GM12878 (cell line): ENCODE data around the gene GABRR3. TPM values are rescaled to one million over a fixed set of nuclear protein-coding genes. Genes with fewer than 3 reads are reported as not detected.

Source experiments
- ATAC-seq: fragments of 200-7000 bp; cut with Tn5 transposase; 3 replicates; pipeline ENCODE4 v1.9.1; 2020; ENCODE audit warnings: mild to moderate bottlenecking, moderate library complexity
- BruUV-seq: library from RNA; stranded (reverse); fragments of 400-500 nt; replicated peaks from 2 replicates; lab custom pipeline; 2021; lab: Mats Ljungman, UMichigan
- CTCF ChIA-PET: fragments of 300-600 bp; sonication (Branson Sonifier 250); formaldehyde crosslinking; extraction: SDS; loops from one replicate; lab custom pipeline; 2021; ENCODE audit warnings: inconsistent platforms; lab: Yijun Ruan, JAX
- POLR2A ChIA-PET: fragments of 350-600 bp; formaldehyde crosslinking; extraction: SDS; loops from one replicate; lab custom pipeline; 2021; ENCODE audit warnings: inconsistent platforms; lab: Charles Lee
- RAD21 ChIA-PET: fragments of 300-600 bp; sonication (Branson Sonifier 250); formaldehyde crosslinking; loops from one replicate; lab custom pipeline; 2023; ENCODE audit warnings: antibody characterized with exemption; ENCODE audit not compliant: unreplicated experiment; lab: Charles Lee
- SMC1A ChIA-PET: fragments of 300-600 bp; sonication (Branson Sonifier 250); formaldehyde crosslinking; loops from one replicate; lab custom pipeline; 2023; ENCODE audit not compliant: unreplicated experiment, uncharacterized antibody; lab: Charles Lee
- DNase-seq: peaks from one replicate; pipeline ENCODE4 v3.0.0-alpha.2; 2011; ENCODE audit warnings: low read depth, low spot score
- FAIRE-seq: peaks from 3 replicates; lab custom pipeline; 2011; peaks lifted over from hg19 to GRCh38; lab: Jason Lieb, UNC
- H2AFZ ChIP-seq: 2 replicates; pipeline ENCODE4 v1.6.0; 2011; ENCODE audit warnings: low read depth, low read length, control low read depth; ENCODE audit not compliant: control insufficient read depth
- H3K27ac ChIP-seq: 2 replicates; pipeline ENCODE4 v1.5.1; 2011; ENCODE audit warnings: control low read depth; ENCODE audit not compliant: control insufficient read depth, insufficient read depth
- H3K27me3 ChIP-seq, 2 experiments: replicated peaks in 1 of 2; 2 replicates each; pipeline versions ENCODE4 v1.6.0 to v1.6.1; 2011; ENCODE audit warnings: low read length in 1 of 2; ENCODE audit not compliant: control insufficient read depth in 2 of 2, insufficient read depth in 2 of 2
- H3K36me3 ChIP-seq, 2 experiments: 2 replicates each; pipeline ENCODE4 v1.5.1; 2011; ENCODE audit warnings: low read length in 1 of 2; ENCODE audit not compliant: control insufficient read depth in 2 of 2, insufficient read depth in 2 of 2
- H3K4me1 ChIP-seq: 2 replicates; pipeline ENCODE4 v1.6.1; 2011; ENCODE audit warnings: mild to moderate bottlenecking, low read length, moderate library complexity, mixed read lengths; ENCODE audit not compliant: control insufficient read depth, insufficient read depth
- H3K4me2 ChIP-seq: 2 replicates; pipeline ENCODE4 v1.6.0; 2011; ENCODE audit warnings: control low read depth; ENCODE audit not compliant: control insufficient read depth, insufficient read depth
- H3K4me3 ChIP-seq: fragments of 200-600 bp; sonication (generic); 2 replicates; pipeline ENCODE4 v1.5.1; 2016
- H3K79me2 ChIP-seq: 2 replicates; pipeline ENCODE4 v1.6.0; 2011; ENCODE audit warnings: low read length; ENCODE audit not compliant: control insufficient read depth, insufficient read depth
- H3K9ac ChIP-seq: 2 replicates; pipeline ENCODE4 v1.8.0; 2011; ENCODE audit warnings: low read length, control low read depth, mixed read lengths; ENCODE audit not compliant: control insufficient read depth, insufficient read depth
- H3K9me3 ChIP-seq: replicated peaks from 3 replicates; pipeline ENCODE4 v1.5.1; 2011; ENCODE audit warnings: mild to moderate bottlenecking, low read length; ENCODE audit not compliant: control insufficient read depth, insufficient read depth
- H4K20me1 ChIP-seq: 2 replicates; pipeline ENCODE4 v1.6.0; 2011; ENCODE audit not compliant: control insufficient read depth, insufficient read depth
- FOS ChIP-seq: IDR thresholded peaks from 3 replicates; pipeline ENCODE4 v1.6.1; 2011; ENCODE audit warnings: borderline replicate concordance; ENCODE audit not compliant: insufficient read length; ENCODE audit errors: extremely low read depth
- FOXK2 ChIP-seq: fragments of 450-650 bp; IDR thresholded peaks from 2 replicates; pipeline ENCODE4 v1.6.1; 2017; ENCODE audit warnings: mild to moderate bottlenecking, moderate library complexity
- IKZF2 ChIP-seq, 2 experiments: fragments of 450-650 bp; IDR thresholded peaks; 2 replicates each; pipeline ENCODE4 v1.6.1; 2017; ENCODE audit warnings: mild to moderate bottlenecking in 2 of 2, moderate library complexity in 2 of 2
- JUNB ChIP-seq: IDR thresholded peaks from 2 replicates; pipeline ENCODE4 v1.6.1; 2016; ENCODE audit warnings: antibody characterized with exemption, mild to moderate bottlenecking
- MEF2B ChIP-seq: fragments of 450-650 bp; IDR thresholded peaks from 2 replicates; pipeline ENCODE4 v1.6.1; 2018; ENCODE audit warnings: mild to moderate bottlenecking, moderate library complexity; ENCODE audit not compliant: partially characterized antibody, poor library complexity, severe bottlenecking
- POLR2AphosphoS5 ChIP-seq: IDR thresholded peaks from 2 replicates; pipeline ENCODE4 v1.6.1; 2011; ENCODE audit warnings: mild to moderate bottlenecking, low read length, inconsistent platforms
- SP1 ChIP-seq: IDR thresholded peaks from one replicate; pipeline ENCODE4 v1.6.1; 2011; ENCODE audit warnings: low read depth, low read length
- TAF1 ChIP-seq: IDR thresholded peaks from 2 replicates; pipeline ENCODE4 v1.6.1; 2011; ENCODE audit warnings: mild to moderate bottlenecking, low read depth, low read length, borderline replicate concordance
- ZNF217 ChIP-seq: fragments of 450-650 bp; IDR thresholded peaks from 2 replicates; pipeline ENCODE4 v1.6.1; 2017; ENCODE audit warnings: antibody characterized with exemption, mild to moderate bottlenecking
- ZNF384 ChIP-seq: IDR thresholded peaks from 2 replicates; pipeline ENCODE4 v1.6.1; 2012; ENCODE audit warnings: low read depth, mild to moderate bottlenecking, low read length, improper control_type of control experiment, borderline replicate concordance
- WGBS: methylation state at CpG from one replicate; pipeline ENCODE4 v1.1.6; 2016; ENCODE audit warnings: low lambda C conversion rate; ENCODE audit not compliant: insufficient replicate concordance, insufficient coverage; ENCODE audit errors: missing lambda C conversion rate; 5-methylcytosine and 5-hydroxymethylcytosine counted together
- in situ Hi-C: fragments of 300-500 bp; cut with MboI; formaldehyde crosslinking; loops from 9 replicates; pipeline ENCODE4 v1.14.3; 2018; ENCODE audit warnings: mixed read lengths
- intact Hi-C: fragments of 100-400 bp; cut with micrococcal nuclease; formaldehyde crosslinking; loops from one replicate; pipeline ENCODE4 v1.14.2; 2022; ENCODE audit not compliant: unreplicated experiment
- polyA plus RNA-seq, 11 experiments: library from polyadenylated mRNA; depleted of rRNA in 4 of 11; unstranded in 6 of 11; stranded (reverse) in 5 of 11; fragments of >200 nt; fragmentation: Nextera tagmentation in 4 of 11; fragmentation: Illumina TruSeq in 1 of 11; extraction: Ambion mirVana in 4 of 11; extraction: Trizol in 1 of 11; gene quantifications; 1 replicate in 1 of 11; 2 replicates in 10 of 11; pipeline versions ENCODE4 v1.2.1 to v1.2.3, GENCODE V29; 2011 to 2016; ENCODE audit warnings: inconsistent platforms in 2 of 11, missing spikeins in 2 of 11, low read depth in 1 of 11
- total RNA-seq, 4 experiments: library from RNA; depleted of rRNA in 3 of 4; stranded (reverse); fragments of >200 nt in 3 of 4; fragmentation: Illumina TruSeq in 1 of 4; extraction: Trizol in 1 of 4; gene quantifications; 2 replicates each; pipeline versions ENCODE4 v1.2.1 to v1.2.3, GENCODE V29; 2013 to 2021
- TF ChIP-seq, protein P1 (sequence below): IDR thresholded peaks from 2 replicates; pipeline ENCODE4 v1.6.1; 2012; ENCODE audit warnings: low read depth, low read length, improper control_type of control experiment
- TF ChIP-seq, protein P2 (sequence below): IDR thresholded peaks from 2 replicates; pipeline ENCODE4 v1.6.1; 2011; ENCODE audit warnings: low read depth, mild to moderate bottlenecking, low read length, moderate library complexity, borderline replicate concordance; ENCODE audit errors: extremely low read depth
- TF ChIP-seq, protein P3 (sequence below): fragments of 450-650 bp; IDR thresholded peaks from 2 replicates; pipeline ENCODE4 v1.6.1; 2017; ENCODE audit warnings: mild to moderate bottlenecking, moderate library complexity

Gene GABRR3
- total and polyA plus RNA-seq, 10 of the 15 experiments (the other 5 are each of a cell fraction or from before 2014, with no cell fraction given), result not detected

DNA sequence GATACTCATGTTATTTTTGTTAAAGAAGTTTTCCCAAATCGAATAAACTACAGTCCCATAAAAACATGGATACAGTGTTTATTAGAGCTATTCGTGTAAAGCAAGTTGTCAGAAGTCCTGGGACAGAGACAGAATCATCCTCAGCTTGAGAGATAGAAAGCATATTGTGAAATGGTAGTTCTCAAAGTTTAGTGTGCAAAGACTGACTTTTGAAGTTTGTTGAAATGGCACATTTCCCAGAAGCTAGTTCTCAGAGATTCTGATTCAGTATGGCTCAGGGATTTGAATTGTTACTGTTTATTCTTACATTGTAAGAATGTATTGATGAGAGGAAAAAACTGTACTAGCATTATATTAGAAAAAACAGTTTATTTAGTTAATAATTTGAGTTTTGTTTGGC lies 22.1 kb downstream of the GABRR3 start:
- Histone ChIP-seq H3K4me1 (peaks cover 14% of the 10 kb centered on the region; the same call in 1 of the 2 replicates), H4K20me1 (no peaks in the 10 kb centered on the region), H3K27me3 (no peaks in the 10 kb centered on the region), H2AFZ (no peak overlapping the region), H3K36me3 (no peaks in the 10 kb centered on the region), H3K4me2 (no peak overlapping the region), H3K9me3 (no peaks in the 10 kb centered on the region), H3K79me2 (no peaks in the 10 kb centered on the region), H3K4me3 (no peak overlapping the region), H3K9ac (no peak overlapping the region), H3K27ac (no peak overlapping the region)
- POLR2A ChIA-PET, result no interaction called here
- no TSS peak for BruUV-seq
- in situ Hi-C loops (no loop called here), intact Hi-C loops (no loop called here)
- WGBS, result 39% methylated on average over 2 of the region's 2 CpGs
- ATAC-seq (no peak), DNase-seq (no peak), FAIRE-seq (no peak)
- SMC1A ChIA-PET, result interaction anchor here (1.1 to 4.9 kb wide), 2 partner anchors 10 to 226 kb away, joined by 3 to 21 read pairs; no protein-coding TSS in a partner anchor
- TF ChIP-seq POLR2AphosphoS5 (no peak), IKZF2 (IDR thresholded peaks at IDR 0.05) (no peak), TAF1 (no peak), FOS (no peak), JUNB (no peak), ZNF384 (no peak), ZNF217 (no peak), FOXK2 (no peak), MEF2B (no peak), SP1 (no peak)
- TF ChIP-seq, protein P1, sequence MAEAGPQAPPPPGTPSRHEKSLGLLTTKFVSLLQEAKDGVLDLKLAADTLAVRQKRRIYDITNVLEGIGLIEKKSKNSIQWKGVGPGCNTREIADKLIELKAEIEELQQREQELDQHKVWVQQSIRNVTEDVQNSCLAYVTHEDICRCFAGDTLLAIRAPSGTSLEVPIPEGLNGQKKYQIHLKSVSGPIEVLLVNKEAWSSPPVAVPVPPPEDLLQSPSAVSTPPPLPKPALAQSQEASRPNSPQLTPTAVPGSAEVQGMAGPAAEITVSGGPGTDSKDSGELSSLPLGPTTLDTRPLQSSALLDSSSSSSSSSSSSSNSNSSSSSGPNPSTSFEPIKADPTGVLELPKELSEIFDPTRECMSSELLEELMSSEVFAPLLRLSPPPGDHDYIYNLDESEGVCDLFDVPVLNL, result no peak
- TF ChIP-seq, protein P2, sequence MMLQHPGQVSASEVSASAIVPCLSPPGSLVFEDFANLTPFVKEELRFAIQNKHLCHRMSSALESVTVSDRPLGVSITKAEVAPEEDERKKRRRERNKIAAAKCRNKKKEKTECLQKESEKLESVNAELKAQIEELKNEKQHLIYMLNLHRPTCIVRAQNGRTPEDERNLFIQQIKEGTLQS, result no peak
- TF ChIP-seq, protein P3, sequence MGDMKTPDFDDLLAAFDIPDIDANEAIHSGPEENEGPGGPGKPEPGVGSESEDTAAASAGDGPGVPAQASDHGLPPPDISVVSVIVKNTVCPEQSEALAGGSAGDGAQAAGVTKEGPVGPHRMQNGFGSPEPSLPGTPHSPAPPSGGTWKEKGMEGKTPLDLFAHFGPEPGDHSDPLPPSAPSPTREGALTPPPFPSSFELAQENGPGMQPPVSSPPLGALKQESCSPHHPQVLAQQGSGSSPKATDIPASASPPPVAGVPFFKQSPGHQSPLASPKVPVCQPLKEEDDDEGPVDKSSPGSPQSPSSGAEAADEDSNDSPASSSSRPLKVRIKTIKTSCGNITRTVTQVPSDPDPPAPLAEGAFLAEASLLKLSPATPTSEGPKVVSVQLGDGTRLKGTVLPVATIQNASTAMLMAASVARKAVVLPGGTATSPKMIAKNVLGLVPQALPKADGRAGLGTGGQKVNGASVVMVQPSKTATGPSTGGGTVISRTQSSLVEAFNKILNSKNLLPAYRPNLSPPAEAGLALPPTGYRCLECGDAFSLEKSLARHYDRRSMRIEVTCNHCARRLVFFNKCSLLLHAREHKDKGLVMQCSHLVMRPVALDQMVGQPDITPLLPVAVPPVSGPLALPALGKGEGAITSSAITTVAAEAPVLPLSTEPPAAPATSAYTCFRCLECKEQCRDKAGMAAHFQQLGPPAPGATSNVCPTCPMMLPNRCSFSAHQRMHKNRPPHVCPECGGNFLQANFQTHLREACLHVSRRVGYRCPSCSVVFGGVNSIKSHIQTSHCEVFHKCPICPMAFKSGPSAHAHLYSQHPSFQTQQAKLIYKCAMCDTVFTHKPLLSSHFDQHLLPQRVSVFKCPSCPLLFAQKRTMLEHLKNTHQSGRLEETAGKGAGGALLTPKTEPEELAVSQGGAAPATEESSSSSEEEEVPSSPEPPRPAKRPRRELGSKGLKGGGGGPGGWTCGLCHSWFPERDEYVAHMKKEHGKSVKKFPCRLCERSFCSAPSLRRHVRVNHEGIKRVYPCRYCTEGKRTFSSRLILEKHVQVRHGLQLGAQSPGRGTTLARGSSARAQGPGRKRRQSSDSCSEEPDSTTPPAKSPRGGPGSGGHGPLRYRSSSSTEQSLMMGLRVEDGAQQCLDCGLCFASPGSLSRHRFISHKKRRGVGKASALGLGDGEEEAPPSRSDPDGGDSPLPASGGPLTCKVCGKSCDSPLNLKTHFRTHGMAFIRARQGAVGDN, result no peak
- CTCF ChIA-PET, result interaction anchor here (0.9 to 6.5 kb wide), 3 partner anchors 10 to 88 kb away, joined by 3 to 58 read pairs (median 4); no protein-coding TSS in a partner anchor
- RAD21 ChIA-PET, result interaction anchor here (2.0 kb wide), 1 partner anchor 9 kb away, joined by 5 read pairs; no protein-coding TSS in a partner anchor
